ENCODE results near the gene MMP17. TPM values are rescaled to one million over a fixed set of nuclear protein-coding genes. Genes with fewer than 3 reads are reported as not detected.
"Not testable (repeated sequence)": the region's sequence is repeated elsewhere in the genome, so short reads cannot be mapped to it uniquely, and the experiment has no call there.

MMP17 gene
- total and polyA plus RNA-seq, 8 donors, result 0.46 to 3.1 (median 2.1) TPM; not detected in 2

GRCh38 chr12:131871677-131872076 is 43.5 kb downstream of the MMP17 start:
- intact Hi-C loops (cut with DNase I; ENCODE audit: low total_unique reads), result no loop called here
- Histone ChIP-seq H3K27ac (no peak overlapping the region), H3K27me3 (peaks cover 0 to 9% (median 0%) of the 10 kb centered on the region in 3 donors), H3K9me3 (no peaks in the 10 kb centered on the region), H3K4me3 (no peak overlapping the region), H3K36me3 (no peaks in the 10 kb centered on the region), H3K4me1 (no peaks in the 10 kb centered on the region)
- DNase-seq, result no peak
- 82 to 91% (median 90%) methylated on average over 6 of the region's 6 CpGs for WGBS, 5 donors
- TF ChIP-seq POLR2AphosphoS5 (IDR thresholded peaks at IDR 0.05), result no peak
- no peak for TF ChIP-seq CTCF (IDR thresholded peaks at IDR 0.05)
- no peak for TF ChIP-seq POLR2A (IDR thresholded peaks at IDR 0.05)
- no peak for TF ChIP-seq EP300 (IDR thresholded peaks at IDR 0.05)

- DNase-seq, result no peak
- intact Hi-C loops (cut with DNase I; ENCODE audit: low total_unique reads), result no loop called here
- H3K9me3 ChIP-seq, result no peaks in the 10 kb centered on the region
- H3K27me3 ChIP-seq, result peaks cover 0 to 14% (median 0%) of the 10 kb centered on the region in 3 donors
- TF ChIP-seq POLR2AphosphoS5 (IDR thresholded peaks at IDR 0.05) (no peak), POLR2A (IDR thresholded peaks at IDR 0.05) (no peak), EP300 (IDR thresholded peaks at IDR 0.05) (no peak), CTCF (IDR thresholded peaks at IDR 0.05) (no peak)
- H3K4me1 ChIP-seq, result no peaks in the 10 kb centered on the region
- 66 to 71% (median 68%) methylated on average over 19 to 21 of the region's 21 CpGs for whole genome bisulfite sequencing, 5 donors
- H3K4me3 ChIP-seq, result no peak overlapping the region
- no peak overlapping the region for H3K27ac ChIP-seq
- no peaks in the 10 kb centered on the region for H3K36me3 ChIP-seq
These were observed 44.2 kb downstream of the MMP17 start for GRCh38 chr12:131872154-131873051.

- H3K9me3 ChIP-seq, result no peaks in the 10 kb centered on the region
- no peak for DNase-seq
- 94 to 96% (median 95%) methylated on average over 21 of the region's 21 CpGs for WGBS, 5 donors
- TF ChIP-seq CTCF (IDR thresholded peaks at IDR 0.05) (no peak), EP300 (IDR thresholded peaks at IDR 0.05) (no peak), POLR2AphosphoS5 (IDR thresholded peaks at IDR 0.05) (no peak), POLR2A (IDR thresholded peaks at IDR 0.05) (no peak)
- H3K4me3 ChIP-seq, result no peak overlapping the region
- H3K27me3 ChIP-seq, result peaks cover 0 to 14% (median 0%) of the 10 kb centered on the region in 3 donors
- no peak overlapping the region for H3K27ac ChIP-seq
- H3K36me3 ChIP-seq, result no peaks in the 10 kb centered on the region
- intact Hi-C loops (cut with DNase I; ENCODE audit: low total_unique reads), result no loop called here
- no peaks in the 10 kb centered on the region for H3K4me1 ChIP-seq
These were observed 45.1 kb downstream of the MMP17 start for GRCh38 chr12:131873293-131873692.

- H3K27me3 ChIP-seq, result peaks cover 0 to 14% (median 0%) of the 10 kb centered on the region in 3 donors
- DNase-seq; H3K4me1 ChIP-seq; intact Hi-C loops (cut with DNase I; ENCODE audit: low total_unique reads); H3K36me3 ChIP-seq; H3K9me3 ChIP-seq; H3K27ac ChIP-seq; H3K4me3 ChIP-seq: not testable (repeated sequence)
- 69 to 84% (median 81%) methylated on average over 6 of the region's 6 CpGs for WGBS, 5 donors
These were observed 46.8 kb downstream of the MMP17 start for GRCh38 chr12:131874972-131875371.

- H3K4me1 ChIP-seq; H3K27ac ChIP-seq; H3K4me3 ChIP-seq; DNase-seq; H3K36me3 ChIP-seq; intact Hi-C loops (cut with DNase I; ENCODE audit: low total_unique reads); H3K9me3 ChIP-seq: not testable (repeated sequence)
- 68 to 81% (median 74%) methylated on average over 10 of the region's 10 CpGs for WGBS, 5 donors
- peaks cover 0 to 24% (median 0%) of the 10 kb centered on the region in 3 donors for H3K27me3 ChIP-seq
These were observed 49.0 kb downstream of the MMP17 start for GRCh38 chr12:131877216-131877615.

- H3K36me3 ChIP-seq; H3K27ac ChIP-seq; intact Hi-C loops (cut with DNase I; ENCODE audit: low total_unique reads); H3K4me1 ChIP-seq; H3K4me3 ChIP-seq; DNase-seq; H3K9me3 ChIP-seq: not testable (repeated sequence)
- 30 to 50% (median 39%) methylated on average over 3 of the region's 3 CpGs for WGBS, 5 donors
- H3K27me3 ChIP-seq, result peaks cover 0 to 34% (median 0%) of the 10 kb centered on the region in 3 donors
These were observed 50.2 kb downstream of the MMP17 start for GRCh38 chr12:131878436-131878835.
